Fibroblast of skin of left quadriceps (primary cell): ENCODE results near the gene KIAA1614.

Source experiments
- DNase-seq, 2 experiments: peaks; one replicate each; pipeline ENCODE4 v3.0.0-alpha.2; 2013; ENCODE audit warnings: low read depth in 2 of 2

The KIAA1614 gene

GRCh38 chr1:180907313-180908055, 5.2 kb upstream of the KIAA1614 start:
- no peak for DNase-seq

- DNase-seq = no peak
These were observed 4.5 kb upstream of the KIAA1614 start for GRCh38 chr1:180908074-180908765.

- no peak for DNase-seq
These were observed 3.7 kb upstream of the KIAA1614 start for GRCh38 chr1:180909005-180909414.

- DNase-seq = no peak
These were observed 3.2 kb upstream of the KIAA1614 start for GRCh38 chr1:180909462-180909976.

- DNase-seq = peak in 1 of 2 experiments; percentile 11
These were observed 981 bp upstream of the KIAA1614 start for GRCh38 chr1:180911640-180912191.

- peak in 1 of 2 experiments; percentile 33 for DNase-seq
These were observed 391 bp upstream of the KIAA1614 start for GRCh38 chr1:180912211-180912800.

GRCh38 chr1:180915426-180915965, 2.8 kb downstream of the KIAA1614 start:
- no peak for DNase-seq

- DNase-seq = no peak
These were observed 3.5 kb downstream of the KIAA1614 start for GRCh38 chr1:180916012-180916770.

- DNase-seq = no peak
These were observed 4.1 kb downstream of the KIAA1614 start for GRCh38 chr1:180916771-180917170.

- DNase-seq = peak in 1 of 2 experiments; percentile 9
These were observed 4.8 kb downstream of the KIAA1614 start for GRCh38 chr1:180917306-180918065.

- no peak for DNase-seq
These were observed 5.8 kb downstream of the KIAA1614 start for GRCh38 chr1:180918519-180918918.

- DNase-seq = no peak
These were observed 6.5 kb downstream of the KIAA1614 start for GRCh38 chr1:180919183-180919700.

- no peak for DNase-seq
These were observed 7.5 kb downstream of the KIAA1614 start for GRCh38 chr1:180920193-180920592.

- DNase-seq = no peak
These were observed 8.0 kb downstream of the KIAA1614 start for GRCh38 chr1:180920702-180921101.

GRCh38 chr1:180921386-180921785, 8.7 kb downstream of the KIAA1614 start:
- no peak for DNase-seq

GRCh38 chr1:180921891-180922630, 9.4 kb downstream of the KIAA1614 start:
- DNase-seq = no peak

GRCh38 chr1:180922631-180923015, 9.9 kb downstream of the KIAA1614 start:
- DNase-seq = no peak

GRCh38 chr1:180923021-180923841, 10.5 kb downstream of the KIAA1614 start:
- DNase-seq = peak in 1 of 2 experiments; percentile 8

- no peak for DNase-seq
These were observed 11.2 kb downstream of the KIAA1614 start for GRCh38 chr1:180923887-180924286.
